CD4-positive, alpha-beta T cell treated with Interleukin-1 beta for 1 hour (primary cell): ENCODE data around the gene C11orf24.
"Not testable (repeated sequence)": the region's sequence is repeated elsewhere in the genome, so short reads cannot be mapped to it uniquely, and the experiment has no call there.

Experiments used
- DNase-seq, 2 donors: peaks; one replicate each; pipeline ENCODE4 v3.0.0-alpha.2; 2020 to 2022

The C11orf24 gene

DNA sequence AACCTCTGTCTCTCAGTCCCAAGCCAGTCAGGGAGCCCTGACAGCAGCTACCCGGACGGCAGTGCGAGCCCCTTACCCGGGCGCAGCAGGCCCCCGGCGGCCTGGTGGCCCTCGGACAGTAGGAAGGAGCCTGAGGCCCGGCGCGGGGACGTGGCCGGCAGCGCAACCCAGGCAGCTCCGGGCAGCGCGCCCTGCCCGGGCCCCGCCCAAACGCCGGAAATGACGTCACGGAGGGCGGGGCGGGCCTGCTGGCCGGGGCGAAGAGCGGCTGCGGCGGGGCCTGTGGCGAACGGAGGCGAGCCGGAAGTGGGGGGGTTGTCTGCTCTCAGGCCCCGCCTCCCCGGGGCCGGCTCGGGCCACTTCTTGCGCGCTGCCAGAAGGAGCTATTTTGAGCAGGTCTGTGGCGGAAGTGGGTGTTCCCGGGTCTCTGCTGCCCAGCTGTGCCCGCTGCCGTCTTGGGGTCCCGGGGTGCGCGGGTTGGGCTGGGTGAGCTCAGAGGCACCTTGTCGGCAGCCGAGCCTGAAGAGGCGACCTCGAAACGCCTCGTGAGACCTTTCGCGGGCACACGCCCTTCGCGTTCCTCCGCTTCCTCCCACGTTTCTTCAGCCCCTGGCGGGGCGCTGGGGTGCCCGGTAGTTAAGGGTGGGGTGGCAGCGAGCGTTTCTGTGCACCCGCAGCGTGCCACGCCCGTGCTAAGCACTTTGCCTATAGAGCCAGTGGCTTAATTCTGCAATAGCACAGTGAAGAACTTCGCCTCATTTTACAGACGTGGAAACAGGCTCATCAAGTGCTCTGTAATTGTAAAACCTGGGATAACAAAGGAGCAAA is at the start of gene C11orf24:
C11orf24 (minus strand) TSS at position 193 of the 828 bp plus-strand sequence. CDS start 8,206 bp downstream, outside the sequence.
- peak; percentile 94 to 95 for DNase-seq

DNA sequence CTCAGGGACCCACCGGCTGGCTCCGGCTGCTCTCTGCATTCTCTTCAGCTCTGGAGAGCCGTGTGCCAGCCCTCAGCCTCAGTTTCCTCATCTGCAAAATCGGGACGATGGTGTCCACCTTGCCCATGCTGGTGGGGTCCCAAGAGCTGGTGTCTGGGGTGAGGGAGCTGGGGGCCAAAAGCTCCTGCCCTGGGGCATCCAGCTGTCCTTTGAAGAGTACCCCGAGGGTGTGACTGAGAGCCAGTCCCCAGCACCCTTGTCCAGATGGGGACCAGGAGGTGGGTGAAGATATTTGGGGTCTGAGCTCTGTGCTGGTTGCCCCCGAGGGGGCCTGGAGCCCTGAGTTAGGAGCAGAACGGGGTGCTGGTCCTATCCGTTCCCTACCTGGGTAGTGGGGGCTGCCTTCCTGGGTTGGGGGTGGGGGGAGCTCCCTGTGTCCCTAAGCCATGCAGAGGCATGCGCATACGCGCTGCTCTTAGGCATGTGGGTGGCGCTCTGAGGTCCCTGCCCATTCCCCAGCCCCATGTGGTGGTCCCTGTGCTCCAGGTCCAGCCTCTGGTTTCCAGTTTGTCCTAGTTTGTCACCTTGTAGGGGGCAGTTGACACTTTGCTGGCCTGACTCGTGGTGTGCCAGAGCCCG is 45.5 kb upstream of the C11orf24 start:
- DNase-seq, result no peak

DNA sequence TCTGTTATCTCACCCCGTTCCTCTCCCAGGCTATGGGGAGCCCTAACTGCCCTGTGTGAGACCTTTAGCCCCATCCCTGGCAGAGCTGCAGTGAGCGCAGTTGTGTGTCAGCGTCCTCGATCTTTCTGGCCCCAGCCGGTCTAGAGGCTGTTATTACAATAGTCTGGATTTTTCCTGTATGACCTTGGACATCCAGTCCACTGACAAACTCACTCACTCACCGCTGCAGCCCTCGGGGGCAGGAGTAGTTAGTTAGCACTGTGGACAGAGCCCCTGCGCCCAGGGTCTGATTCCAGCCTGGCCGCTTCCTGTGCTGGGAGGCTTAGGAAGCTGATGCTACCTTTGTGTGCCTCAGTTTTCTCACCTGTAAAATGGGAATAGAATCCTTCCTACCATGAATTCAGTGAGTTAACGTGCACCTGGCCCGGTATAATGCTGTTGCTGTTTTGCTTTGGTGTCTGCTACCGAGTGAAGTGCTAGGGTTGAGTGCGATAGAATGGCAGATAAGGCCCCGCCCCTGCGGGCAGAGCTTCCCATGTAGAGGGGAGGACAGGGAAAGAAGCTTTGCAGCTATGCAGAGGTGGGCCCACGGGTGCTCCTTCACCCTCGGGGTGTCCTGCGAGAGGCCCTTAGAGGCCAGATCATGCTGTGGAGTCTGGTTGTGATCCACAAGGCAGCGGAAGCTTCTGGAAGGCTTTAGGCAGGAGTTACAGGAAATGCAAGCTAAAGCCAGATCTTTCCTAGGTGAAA is 43.6 kb upstream of the C11orf24 start:
- DNase-seq, result no peak

DNA sequence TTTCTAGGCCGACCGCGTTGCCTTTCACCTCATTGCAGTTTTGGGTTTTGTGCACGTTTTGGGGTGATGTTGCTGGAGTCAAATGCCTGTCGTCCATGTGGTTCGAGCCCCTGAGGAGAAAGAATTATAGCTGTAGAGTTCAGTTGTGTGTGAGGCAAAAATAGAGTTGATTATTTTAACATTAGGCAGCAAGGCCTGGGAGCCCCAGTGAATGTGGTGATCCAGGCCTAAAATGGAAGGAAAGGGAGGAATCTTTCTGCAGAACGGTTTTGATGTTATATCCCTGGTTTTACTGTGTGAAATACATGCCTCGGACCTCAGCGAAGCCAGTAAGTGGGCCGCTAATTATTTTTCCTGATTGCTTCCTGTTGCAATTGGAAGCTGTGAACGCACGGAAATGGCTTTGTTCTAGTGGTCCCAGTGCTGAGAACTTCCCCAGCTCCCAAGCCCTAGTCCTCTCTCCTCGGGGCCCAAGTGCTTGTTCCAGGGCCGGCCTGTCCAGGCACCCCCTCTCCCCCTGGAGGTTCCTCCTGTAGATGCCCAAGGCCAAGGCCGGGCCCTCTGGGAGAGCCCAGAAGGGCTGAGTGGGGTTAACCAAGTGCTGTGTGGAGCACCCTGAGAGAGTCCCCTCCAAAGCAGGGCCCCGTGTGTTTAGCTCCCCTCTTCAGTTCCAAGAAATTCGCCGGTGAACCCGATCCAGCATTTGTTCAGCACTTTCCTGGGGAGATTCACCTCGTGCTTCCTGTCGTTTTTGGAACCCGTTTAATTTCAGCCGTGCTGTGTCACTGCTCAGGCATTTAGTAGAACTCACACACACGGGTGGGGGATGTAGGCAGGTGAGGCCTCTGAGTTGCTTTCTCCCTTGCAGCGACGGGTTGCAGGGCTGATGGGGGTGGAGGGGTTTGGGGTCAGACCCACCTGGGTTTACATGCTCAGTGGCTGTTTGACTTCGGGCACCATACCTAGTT is 42.7 kb upstream of the C11orf24 start:
- DNase-seq, result no peak

DNA sequence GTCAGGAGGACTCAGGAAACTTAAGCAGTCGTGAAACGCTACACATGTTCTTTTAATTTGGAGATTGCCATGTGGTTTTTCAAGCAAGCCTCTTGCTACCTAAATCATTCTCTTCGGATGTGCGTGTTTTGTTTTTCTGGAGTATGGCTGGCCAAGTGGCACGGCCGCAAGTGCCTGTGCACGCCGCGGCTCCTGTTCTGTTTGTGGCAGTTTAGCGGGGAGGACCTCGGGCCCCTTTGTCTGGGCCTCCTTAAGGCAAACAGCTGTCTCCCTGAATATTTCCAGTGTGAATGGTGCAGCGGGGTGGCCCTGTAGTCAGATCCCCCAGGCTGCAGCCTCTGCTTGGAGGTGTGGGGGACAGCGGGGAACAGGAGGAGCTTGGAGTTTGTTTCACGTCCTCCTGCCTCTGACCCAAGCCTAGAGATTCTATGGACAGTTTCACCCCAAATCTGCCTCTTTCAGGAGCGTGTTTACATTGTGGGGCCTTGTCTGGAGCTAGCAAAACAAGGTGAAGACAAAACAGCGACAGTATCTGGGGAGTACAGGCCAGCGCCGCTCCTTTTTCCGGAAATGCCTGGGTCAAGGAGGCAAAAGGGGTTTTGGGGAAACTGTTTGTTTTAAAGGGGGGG is 41.9 kb upstream of the C11orf24 start:
- no peak for DNase-seq

DNA sequence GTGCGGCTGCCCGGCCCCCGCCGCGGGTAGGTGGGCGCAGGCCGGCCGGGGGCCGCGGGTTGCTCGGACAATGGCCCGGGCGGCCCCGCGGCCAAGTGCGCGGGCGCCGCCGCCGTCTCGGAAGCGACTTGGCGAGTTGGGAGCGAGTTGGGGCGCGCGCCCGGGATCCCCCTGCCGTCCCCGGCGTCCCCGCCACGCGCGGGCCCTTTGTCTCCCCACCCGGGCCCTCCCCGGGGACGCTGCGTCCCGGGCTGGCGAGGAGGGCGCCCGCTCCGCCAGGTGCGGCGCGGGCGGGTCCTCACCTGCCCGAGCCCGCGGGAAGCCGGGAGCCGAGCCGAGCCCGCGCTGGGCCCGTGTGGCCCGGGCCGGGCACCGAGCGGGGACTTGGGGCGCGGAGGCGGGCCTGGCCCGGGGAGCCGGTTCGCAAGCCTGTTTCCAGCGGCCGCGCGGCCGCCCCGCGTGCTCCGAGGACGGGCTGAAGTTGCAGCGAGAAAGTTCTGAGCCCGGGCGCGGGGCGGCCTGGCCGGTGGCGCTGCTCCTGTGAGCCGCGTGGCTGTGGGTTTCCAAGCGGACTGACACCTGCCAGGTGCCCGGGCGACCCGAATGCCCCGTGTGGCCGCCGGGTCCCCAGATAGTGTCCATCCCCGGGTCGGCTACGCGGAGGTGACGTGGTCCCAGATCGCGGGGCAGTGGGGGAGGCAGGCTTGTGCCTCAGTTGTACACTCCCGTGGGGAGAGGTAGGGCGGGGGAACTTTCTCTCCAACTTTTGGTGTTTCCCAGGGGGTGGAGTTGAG is 41.2 kb upstream of the C11orf24 start:
- no peak for DNase-seq

DNA sequence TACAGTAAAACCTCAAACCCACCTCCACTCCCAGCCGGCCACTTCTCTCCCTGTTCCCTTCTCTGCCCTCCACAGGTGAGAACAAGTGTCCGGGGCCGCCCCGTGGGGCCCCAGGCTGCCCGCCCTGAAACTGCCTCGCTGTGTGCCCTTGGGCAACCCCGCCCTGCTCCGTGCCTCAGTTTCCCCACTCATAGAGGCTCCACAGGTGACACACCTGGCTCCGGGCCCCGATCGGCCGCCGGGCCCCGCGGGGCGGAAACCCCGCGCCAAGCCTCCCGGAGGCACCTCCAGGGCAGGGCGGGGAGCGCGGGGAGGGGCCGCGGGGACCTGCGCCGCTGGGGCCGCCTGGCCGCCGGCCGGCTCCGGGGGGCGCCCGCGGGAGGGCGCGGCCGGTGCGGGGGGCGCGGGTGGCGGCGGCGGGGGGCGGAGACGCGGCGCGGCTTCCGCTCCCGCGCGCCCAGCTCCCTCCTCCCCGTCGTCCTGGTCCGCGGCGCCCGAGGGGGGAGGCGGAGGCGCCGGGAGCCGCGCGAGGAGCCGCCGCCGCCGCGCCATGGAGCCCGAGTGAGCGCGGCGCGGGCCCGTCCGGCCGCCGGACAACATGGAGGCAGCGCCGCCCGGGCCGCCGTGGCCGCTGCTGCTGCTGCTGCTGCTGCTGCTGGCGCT is 40.5 kb upstream of the C11orf24 start, which contains the start of gene LRP5:
LRP5 (plus strand) TSS at position 475 of the 663 bp plus-strand sequence; CDS start at position 599, 124 bp downstream.
- no peak for DNase-seq

- DNase-seq, result no peak
Measured at GRCh38 chr11:68311160-68312116, 39.7 kb upstream of the C11orf24 start.

DNA sequence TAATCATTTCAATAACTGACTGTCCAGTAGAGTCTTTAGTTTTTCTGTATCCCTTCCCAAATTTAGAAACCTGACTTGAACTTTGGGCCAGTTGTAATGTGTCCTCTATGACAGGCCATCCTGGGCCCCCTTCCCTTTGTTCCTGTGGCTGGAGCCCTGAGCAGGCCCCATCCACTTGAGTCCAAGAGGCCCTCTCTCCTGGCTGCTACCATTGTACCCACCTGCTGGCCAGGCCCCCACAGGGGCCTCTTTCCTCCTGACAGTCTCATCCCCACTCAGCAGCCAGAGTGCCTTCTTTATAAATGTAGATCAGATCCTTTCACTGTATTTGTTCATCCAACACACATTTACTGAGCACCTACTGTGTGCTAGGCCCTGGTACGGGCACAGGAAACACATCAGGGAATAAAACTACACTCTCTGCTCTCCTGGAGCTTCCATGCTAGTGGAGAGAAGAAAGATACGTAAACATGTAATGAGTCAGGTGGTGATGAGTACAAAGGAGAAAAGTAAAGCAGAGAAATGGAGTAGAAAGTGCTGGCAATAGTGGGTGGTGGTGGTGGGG is 37.9 kb upstream of the C11orf24 start:
- no peak for DNase-seq

DNA sequence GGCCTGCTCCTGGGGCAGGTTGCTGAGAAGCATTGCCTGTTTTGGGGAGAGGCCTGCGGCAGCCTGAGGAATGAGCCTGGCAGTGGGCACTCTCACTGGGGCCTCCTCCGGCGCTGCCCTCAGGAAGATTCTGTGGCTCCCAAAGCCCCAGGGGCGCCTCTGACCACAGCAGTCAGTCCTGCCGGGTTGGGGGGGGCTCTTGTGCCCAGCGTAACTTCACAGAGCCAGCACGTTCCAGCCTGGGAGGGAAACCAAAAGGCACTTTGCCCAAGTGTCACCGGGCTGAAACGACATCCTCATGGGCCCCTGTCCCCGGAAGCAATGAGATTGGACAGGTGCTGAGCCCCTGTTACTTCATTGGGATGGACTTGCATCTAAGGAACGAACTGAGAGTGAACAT is 36.3 kb upstream of the C11orf24 start:
- DNase-seq, result no peak

- DNase-seq, result no peak
Measured at GRCh38 chr11:68306636-68307035, 34.9 kb upstream of the C11orf24 start.

- no peak for DNase-seq
Measured at GRCh38 chr11:68303982-68304780, 32.4 kb upstream of the C11orf24 start.

DNA sequence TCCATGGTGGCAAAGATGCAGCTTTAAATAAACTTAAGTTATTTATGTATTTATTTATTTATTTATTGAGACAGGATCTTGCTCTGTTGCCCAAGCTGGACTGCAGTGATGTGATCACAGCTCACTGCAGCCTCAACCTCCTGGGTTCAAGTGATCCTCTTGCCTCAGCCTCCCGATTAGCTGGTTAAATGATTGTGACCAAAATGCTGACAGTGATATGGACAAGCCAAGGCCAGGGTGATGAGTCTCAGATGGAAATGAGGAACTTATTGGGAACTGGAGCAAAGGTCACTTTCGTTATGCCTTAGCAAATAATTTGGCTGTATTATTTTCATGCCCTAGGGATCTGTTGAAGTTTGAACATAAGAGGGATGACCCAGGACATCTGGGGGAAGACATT is 31.3 kb upstream of the C11orf24 start:
- no peak for DNase-seq

GRCh38 chr11:68302670-68303069 is 30.9 kb upstream of the C11orf24 start:
- no peak for DNase-seq

GRCh38 chr11:68302256-68302655 is 30.5 kb upstream of the C11orf24 start:
- no peak for DNase-seq

GRCh38 chr11:68300076-68300830 is 28.5 kb upstream of the C11orf24 start:
- no peak for DNase-seq

DNA sequence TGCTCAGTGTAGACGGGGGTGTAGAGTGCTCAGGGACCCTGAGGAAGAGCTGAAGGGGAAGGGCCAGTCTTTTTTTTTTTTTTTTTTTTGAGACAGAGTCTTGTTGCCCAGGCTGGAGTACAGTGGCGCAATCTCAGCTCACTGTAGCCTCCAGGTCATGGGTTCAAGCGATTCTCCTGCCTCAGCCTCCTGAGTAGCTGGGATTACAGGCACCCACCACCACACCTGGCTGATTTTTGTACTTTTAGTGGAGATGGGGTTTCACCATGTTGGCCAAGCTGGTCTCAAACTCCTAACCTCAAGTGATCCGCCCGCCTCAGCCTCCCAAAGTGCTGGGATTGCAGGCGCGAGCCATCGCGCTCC is 27.7 kb upstream of the C11orf24 start:
- not testable (repeated sequence) for DNase-seq
